ENCODE measurements around the gene CHST11. TPM values are rescaled to one million over a fixed set of nuclear protein-coding genes. Genes with fewer than 3 reads are reported as not detected.

CHST11 gene
- total and polyA plus RNA-seq, 3 donors from 2014 or later, result 5.1 to 36.9 (median 23.9) TPM

- DNase-seq, result no peak
- Histone ChIP-seq H3K4me1 (peaks cover 11% of the 10 kb centered on the region), H3K9me3 (no peaks in the 10 kb centered on the region), H3K4me3 (no peak overlapping the region), H3K27ac (no peak overlapping the region), H3K27me3 (no peaks in the 10 kb centered on the region), H3K36me3 (ENCODE audit: low read depth, missing control alignments) (no peaks in the 10 kb centered on the region)
- intact Hi-C loops (cut with DNase I; ENCODE audit: low total_unique reads), result no loop called here
- TF ChIP-seq CTCF (IDR thresholded peaks at IDR 0.05) (no peak), POLR2A (IDR thresholded peaks at IDR 0.05) (no peak)
- 77 to 91% methylated on average over 6 of the region's 6 CpGs for WGBS, 2 donors
Measured at GRCh38 chr12:104712477-104712876, 255.7 kb downstream of the CHST11 start.

GRCh38 chr12:104712968-104713367 lies 256.2 kb downstream of the CHST11 start:
- no peak for TF ChIP-seq POLR2A (IDR thresholded peaks at IDR 0.05)
- no peak for TF ChIP-seq CTCF (IDR thresholded peaks at IDR 0.05)
- H3K27me3 ChIP-seq, result no peaks in the 10 kb centered on the region
- 83 to 91% methylated on average over 5 of the region's 5 CpGs for WGBS, 2 donors
- peaks cover 11% of the 10 kb centered on the region for H3K4me1 ChIP-seq
- H3K36me3 ChIP-seq (ENCODE audit: low read depth, missing control alignments), result no peaks in the 10 kb centered on the region
- DNase-seq, result no peak
- no peak overlapping the region for H3K4me3 ChIP-seq
- H3K27ac ChIP-seq, result no peak overlapping the region
- intact Hi-C loops (cut with DNase I; ENCODE audit: low total_unique reads), result no loop called here
- no peaks in the 10 kb centered on the region for H3K9me3 ChIP-seq

GRCh38 chr12:104713444-104713843 lies 256.7 kb downstream of the CHST11 start:
- 78 to 82% methylated on average over 8 of the region's 8 CpGs for WGBS, 2 donors

DNA sequence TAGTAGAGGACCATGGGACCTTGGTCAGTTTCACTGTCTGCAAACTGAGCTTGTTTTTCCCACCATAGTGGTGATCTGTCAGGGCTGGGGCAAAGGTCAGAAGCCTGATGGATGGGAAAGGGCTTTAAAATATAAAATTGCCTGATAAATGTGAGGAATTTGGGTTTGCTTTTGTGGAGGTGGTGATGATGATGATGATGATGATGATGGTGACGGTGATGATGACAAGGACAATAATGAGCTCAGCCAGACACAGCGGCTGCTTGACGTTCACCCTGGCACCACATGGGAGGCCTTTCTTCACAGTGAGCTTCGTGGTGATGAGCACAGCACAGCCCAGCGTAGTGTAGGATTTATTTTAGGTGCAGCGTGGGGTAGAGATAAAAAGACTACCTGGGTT lies 257.6 kb downstream of the CHST11 start:
- Histone ChIP-seq H3K27me3 (no peaks in the 10 kb centered on the region), H3K9me3 (no peaks in the 10 kb centered on the region), H3K36me3 (ENCODE audit: low read depth, missing control alignments) (no peaks in the 10 kb centered on the region), H3K27ac (no peak overlapping the region), H3K4me3 (no peak overlapping the region), H3K4me1 (peaks cover 14% of the 10 kb centered on the region)
- no peak for TF ChIP-seq POLR2A (IDR thresholded peaks at IDR 0.05)
- no peak for TF ChIP-seq CTCF (IDR thresholded peaks at IDR 0.05)
- no peak for DNase-seq
- 98 to 99% methylated on average over 6 of the region's 6 CpGs for WGBS, 2 donors
- intact Hi-C loops (cut with DNase I; ENCODE audit: low total_unique reads), result no loop called here

More at GRCh38 chr12:104713444-104713843, 256.7 kb downstream of the CHST11 start:
- intact Hi-C loops (cut with DNase I; ENCODE audit: low total_unique reads), result no loop called here
- Histone ChIP-seq H3K27me3 (no peaks in the 10 kb centered on the region), H3K4me1 (peaks cover 11% of the 10 kb centered on the region), H3K4me3 (no peak overlapping the region), H3K36me3 (ENCODE audit: low read depth, missing control alignments) (no peaks in the 10 kb centered on the region), H3K9me3 (no peaks in the 10 kb centered on the region), H3K27ac (no peak overlapping the region)
- no peak for DNase-seq
- TF ChIP-seq POLR2A (IDR thresholded peaks at IDR 0.05) (no peak), CTCF (IDR thresholded peaks at IDR 0.05) (no peak)

DNA sequence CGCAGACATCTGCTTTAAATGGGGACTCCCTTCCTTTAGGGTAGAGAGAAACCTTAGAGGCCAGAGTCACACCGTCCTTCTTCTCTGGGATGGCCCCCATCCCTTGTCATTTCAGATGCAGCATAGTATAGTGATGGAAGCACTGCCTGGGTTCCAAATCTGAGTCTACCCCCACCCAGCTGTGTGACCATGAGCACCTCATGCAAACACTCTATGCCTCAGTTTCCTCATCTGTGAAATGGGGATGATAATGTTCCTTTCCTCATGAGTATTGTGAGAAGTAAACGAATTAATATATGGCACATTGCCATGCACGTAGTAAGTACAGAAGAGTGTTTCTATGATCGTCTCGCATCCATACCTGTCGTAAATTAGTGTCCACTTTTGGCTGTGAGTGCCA lies 259.4 kb downstream of the CHST11 start:
- TF ChIP-seq CTCF (IDR thresholded peaks at IDR 0.05), result no peak
- no peak overlapping the region for H3K27ac ChIP-seq
- intact Hi-C loops (cut with DNase I; ENCODE audit: low total_unique reads), result no loop called here
- no peak for DNase-seq
- WGBS, 2 donors, result 96 to 97% methylated on average over 7 of the region's 7 CpGs
- H3K27me3 ChIP-seq, result no peaks in the 10 kb centered on the region
- H3K4me1 ChIP-seq, result peaks cover 16% of the 10 kb centered on the region
- H3K9me3 ChIP-seq, result no peaks in the 10 kb centered on the region
- H3K4me3 ChIP-seq, result no peak overlapping the region
- no peaks in the 10 kb centered on the region for H3K36me3 ChIP-seq (ENCODE audit: low read depth, missing control alignments)
